MM.1S (cell line): ENCODE data around the gene TFEB.

Experiments
- DNase-seq: peaks from one replicate; pipeline ENCODE4 v3.0.0-alpha.2; 2015
- H2AFZ ChIP-seq: fragments of 300-600 bp; sonication (generic); 2 replicates; pipeline ENCODE4 v1.6.0; 2016; ENCODE audit warnings: antibody characterized with exemption, low read length
- H3F3A ChIP-seq: fragments of 300-600 bp; sonication (generic); 2 replicates; pipeline ENCODE4 v1.6.1; 2016; ENCODE audit warnings: mild to moderate bottlenecking, antibody characterized with exemption, low read length, moderate library complexity, mixed read lengths; ENCODE audit not compliant: insufficient read depth
- H3K27ac ChIP-seq: fragments of 300-600 bp; sonication (generic); 2 replicates; pipeline ENCODE4 v1.5.1; 2016; ENCODE audit warnings: mild to moderate bottlenecking, low read length
- H3K27me3 ChIP-seq: fragments of 300-600 bp; sonication (generic); replicated peaks from 2 replicates; pipeline ENCODE4 v1.6.0; 2016; ENCODE audit warnings: low read length; ENCODE audit not compliant: insufficient read depth
- H3K36me3 ChIP-seq: fragments of 300-600 bp; sonication (generic); replicated peaks from 2 replicates; pipeline ENCODE4 v1.6.1; 2016; ENCODE audit warnings: mild to moderate bottlenecking, low read length, mixed read lengths; ENCODE audit not compliant: insufficient read depth
- H3K4me1 ChIP-seq: fragments of 300-600 bp; sonication (generic); 2 replicates; pipeline ENCODE4 v1.6.1; 2016; ENCODE audit warnings: low read length, mixed read lengths
- H3K4me2 ChIP-seq: fragments of 300-600 bp; sonication (generic); 2 replicates; pipeline ENCODE4 v1.6.0; 2016; ENCODE audit warnings: low read depth, low read length
- H3K4me3 ChIP-seq: fragments of 300-600 bp; sonication (generic); 2 replicates; pipeline ENCODE4 v1.5.1; 2016; ENCODE audit warnings: low read length, mixed read lengths
- H3K79me2 ChIP-seq: fragments of 300-600 bp; sonication (generic); 2 replicates; pipeline ENCODE4 v1.6.1; 2016; ENCODE audit warnings: mixed run types, low read length, mixed read lengths
- H3K9ac ChIP-seq: fragments of 300-600 bp; sonication (generic); 2 replicates; pipeline ENCODE4 v1.6.1; 2016; ENCODE audit warnings: low read length, mixed read lengths
- H3K9me2 ChIP-seq: fragments of 300-600 bp; sonication (generic); replicated peaks from 2 replicates; pipeline ENCODE4 v1.6.1; 2016; ENCODE audit warnings: mild to moderate bottlenecking, low read length, mixed read lengths; ENCODE audit not compliant: insufficient read depth
- H3K9me3 ChIP-seq: fragments of 300-600 bp; sonication (generic); replicated peaks from 2 replicates; pipeline ENCODE4 v1.6.1; 2016; ENCODE audit warnings: mild to moderate bottlenecking, low read length, mixed read lengths; ENCODE audit not compliant: insufficient read depth
- H4K20me1 ChIP-seq: fragments of 300-600 bp; sonication (generic); 2 replicates; pipeline ENCODE4 v1.6.1; 2016; ENCODE audit warnings: mild to moderate bottlenecking, low read length, moderate library complexity, mixed read lengths; ENCODE audit not compliant: insufficient read depth
- CTCF ChIP-seq: fragments of 300-600 bp; sonication (generic); IDR thresholded peaks from 2 replicates; pipeline ENCODE4 v1.5.1; 2016; ENCODE audit warnings: antibody characterized with exemption, low read length, mixed read lengths
- EZH2 ChIP-seq: fragments of 300-600 bp; sonication (generic); optimal IDR thresholded peaks from 2 replicates; pipeline ENCODE3; 2017; ENCODE audit warnings: low read depth, mild to moderate bottlenecking, antibody characterized with exemption, low read length, mixed read lengths
- EZH2phosphoT487 ChIP-seq: fragments of 300-600 bp; sonication (generic); IDR thresholded peaks from 2 replicates; pipeline ENCODE4 v1.6.1; 2018; ENCODE audit warnings: antibody characterized with exemption, low read length

The TFEB gene

DNA sequence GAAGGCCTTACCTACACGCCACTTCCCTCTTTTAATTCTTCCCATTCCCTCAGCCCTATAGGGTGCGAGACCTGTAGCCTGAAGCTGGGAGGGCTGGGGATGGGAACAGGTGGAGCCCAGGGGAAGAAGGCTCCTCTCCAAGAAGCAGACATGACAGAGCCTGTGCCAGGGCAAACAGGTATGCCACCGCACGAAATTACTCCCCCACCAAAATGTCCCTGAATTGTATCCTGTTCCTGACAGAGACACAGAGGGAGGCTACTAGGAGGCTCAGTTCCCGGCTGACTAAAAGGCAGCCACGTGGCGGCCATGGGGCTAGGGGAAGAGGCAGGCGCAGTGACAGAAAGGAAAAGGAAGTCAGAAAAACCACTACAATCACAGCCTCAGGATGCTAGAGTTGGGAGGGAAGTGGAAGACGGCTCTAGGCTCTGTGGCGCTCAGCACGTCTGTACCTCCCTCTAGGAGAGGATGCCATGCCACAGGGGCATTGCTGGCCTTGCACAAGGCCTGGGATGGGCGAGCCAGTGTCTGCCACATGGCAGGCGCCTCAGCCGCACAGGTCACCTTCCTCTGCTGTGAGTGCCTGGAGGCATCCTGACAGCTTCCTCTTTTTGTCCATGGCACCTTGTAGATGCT lies 27.7 kb downstream of the TFEB start:
- Histone ChIP-seq H3K9ac (no peak overlapping the region), H3K79me2 (no peaks in the 10 kb centered on the region), H3K4me2 (no peak overlapping the region), H3K27ac (no peak overlapping the region), H3K4me3 (no peak overlapping the region), H3K9me2 (no peaks in the 10 kb centered on the region), H3K36me3 (no peaks in the 10 kb centered on the region), H3K27me3 (no peaks in the 10 kb centered on the region), H2AFZ (no peak overlapping the region), H3F3A (no peaks in the 10 kb centered on the region), H4K20me1 (no peaks in the 10 kb centered on the region), H3K9me3 (no peaks in the 10 kb centered on the region), H3K4me1 (peaks cover 12% of the 10 kb centered on the region)
- DNase-seq = no peak
- TF ChIP-seq EZH2 = no peak
- TF ChIP-seq EZH2phosphoT487 = no peak
- no peak for TF ChIP-seq CTCF

DNA sequence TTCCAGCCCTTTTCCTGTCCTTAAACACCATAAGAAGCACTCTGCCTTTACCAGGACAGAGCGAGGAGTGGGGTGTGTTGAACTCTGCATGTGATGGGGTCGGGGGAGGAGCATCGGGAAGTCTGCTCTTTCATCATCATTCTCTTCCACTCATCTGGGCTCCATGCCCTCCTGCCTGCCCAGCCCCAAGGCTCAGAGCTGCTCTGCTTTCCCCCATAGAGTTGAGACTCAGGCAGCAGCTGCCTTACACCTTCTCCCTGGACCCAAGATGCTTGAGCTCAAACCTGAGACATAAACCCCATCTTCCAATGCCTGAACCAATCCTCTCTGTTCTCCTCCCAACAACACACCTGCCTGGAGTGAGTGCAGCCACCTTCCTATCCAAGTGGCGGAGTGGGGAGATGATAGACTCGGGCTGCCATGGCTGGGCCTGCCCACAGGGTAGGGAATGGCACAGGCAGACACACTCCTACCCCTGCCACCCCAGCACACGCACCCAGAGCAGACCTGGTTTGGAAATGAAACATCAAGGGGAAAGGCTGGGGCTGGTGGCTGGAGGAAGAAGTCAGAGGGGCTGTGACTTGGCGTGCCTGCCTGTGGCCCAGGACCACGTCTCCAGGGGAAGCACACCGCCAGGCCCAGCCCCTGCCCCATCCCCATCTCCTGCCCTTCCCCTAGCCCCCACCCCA lies 28.4 kb downstream of the TFEB start:
- no peaks in the 10 kb centered on the region for H3K36me3 ChIP-seq
- H2AFZ ChIP-seq = no peak overlapping the region
- TF ChIP-seq EZH2 = no peak
- TF ChIP-seq EZH2phosphoT487 = no peak
- no peak for TF ChIP-seq CTCF
- no peaks in the 10 kb centered on the region for H3F3A ChIP-seq
- no peak overlapping the region for H3K9ac ChIP-seq
- H3K27me3 ChIP-seq = no peaks in the 10 kb centered on the region
- H3K4me1 ChIP-seq = peaks cover 12% of the 10 kb centered on the region
- no peak overlapping the region for H3K4me3 ChIP-seq
- no peaks in the 10 kb centered on the region for H3K9me2 ChIP-seq
- H3K4me2 ChIP-seq = no peak overlapping the region
- no peaks in the 10 kb centered on the region for H3K79me2 ChIP-seq
- H3K27ac ChIP-seq = no peak overlapping the region
- H3K9me3 ChIP-seq = no peaks in the 10 kb centered on the region
- no peaks in the 10 kb centered on the region for H4K20me1 ChIP-seq
- no peak for DNase-seq

DNA sequence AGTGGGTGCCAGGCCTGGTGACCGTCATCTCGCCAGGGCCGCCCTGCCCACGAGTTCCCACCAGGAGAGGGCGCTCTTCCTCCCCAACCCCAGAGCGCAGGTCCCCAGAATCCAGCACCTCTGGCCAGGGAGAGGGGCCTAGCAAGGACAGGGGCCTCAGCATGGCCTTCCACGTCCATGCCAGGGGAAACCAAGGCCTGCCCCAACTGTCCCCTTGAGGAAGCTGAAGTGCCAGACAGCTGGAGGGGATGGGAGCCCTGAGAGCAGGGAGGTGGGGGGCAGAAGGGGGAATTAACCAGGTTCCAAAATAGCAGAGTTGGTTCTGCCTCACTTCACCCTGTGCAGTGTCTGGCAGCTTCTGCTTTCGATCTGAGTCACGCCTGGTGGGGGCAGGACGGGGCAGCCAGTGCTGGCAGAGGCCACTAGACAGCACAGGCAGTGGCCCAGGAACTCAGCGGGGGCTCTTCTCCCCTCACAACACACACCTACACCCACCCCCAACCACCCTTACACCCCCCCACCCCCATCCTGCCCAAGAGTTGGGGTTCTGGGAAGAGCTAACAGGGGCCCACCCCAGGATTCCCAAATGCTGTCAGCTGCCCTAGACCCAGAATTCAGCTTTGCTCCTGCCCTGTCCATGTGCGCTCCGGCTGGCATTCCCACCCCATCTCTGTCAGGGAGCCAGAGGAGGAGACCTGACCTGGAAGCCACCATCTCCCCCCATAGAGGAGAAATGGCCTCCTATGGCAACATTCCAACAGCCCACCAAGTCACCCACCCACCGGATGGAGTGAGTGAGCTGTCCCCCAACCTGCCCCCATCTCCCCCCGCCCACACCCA lies 29.2 kb downstream of the TFEB start:
- Histone ChIP-seq H2AFZ (no peak overlapping the region), H3K4me1 (peaks cover 12% of the 10 kb centered on the region), H3K36me3 (no peaks in the 10 kb centered on the region), H3K79me2 (no peaks in the 10 kb centered on the region), H3K4me2 (peak overlapping the region; percentile 49), H3K4me3 (no peak overlapping the region), H3K27ac (peak overlapping the region; percentile 55; the same call in 1 of the 2 replicates), H3K9me2 (no peaks in the 10 kb centered on the region), H4K20me1 (no peaks in the 10 kb centered on the region), H3F3A (no peaks in the 10 kb centered on the region), H3K9me3 (no peaks in the 10 kb centered on the region), H3K27me3 (no peaks in the 10 kb centered on the region), H3K9ac (peak overlapping the region; percentile 29; the same call in 1 of the 2 replicates)
- DNase-seq = peak; percentile 56
- TF ChIP-seq EZH2 = no peak
- peak; percentile 72 for TF ChIP-seq CTCF
- no peak for TF ChIP-seq EZH2phosphoT487
